Measurements from ENCODE around the gene CDCA7L.
"Not testable (repeated sequence)": the region's sequence is repeated elsewhere in the genome, so short reads cannot be mapped to it uniquely, and the experiment has no call there.

Gene CDCA7L

DNA sequence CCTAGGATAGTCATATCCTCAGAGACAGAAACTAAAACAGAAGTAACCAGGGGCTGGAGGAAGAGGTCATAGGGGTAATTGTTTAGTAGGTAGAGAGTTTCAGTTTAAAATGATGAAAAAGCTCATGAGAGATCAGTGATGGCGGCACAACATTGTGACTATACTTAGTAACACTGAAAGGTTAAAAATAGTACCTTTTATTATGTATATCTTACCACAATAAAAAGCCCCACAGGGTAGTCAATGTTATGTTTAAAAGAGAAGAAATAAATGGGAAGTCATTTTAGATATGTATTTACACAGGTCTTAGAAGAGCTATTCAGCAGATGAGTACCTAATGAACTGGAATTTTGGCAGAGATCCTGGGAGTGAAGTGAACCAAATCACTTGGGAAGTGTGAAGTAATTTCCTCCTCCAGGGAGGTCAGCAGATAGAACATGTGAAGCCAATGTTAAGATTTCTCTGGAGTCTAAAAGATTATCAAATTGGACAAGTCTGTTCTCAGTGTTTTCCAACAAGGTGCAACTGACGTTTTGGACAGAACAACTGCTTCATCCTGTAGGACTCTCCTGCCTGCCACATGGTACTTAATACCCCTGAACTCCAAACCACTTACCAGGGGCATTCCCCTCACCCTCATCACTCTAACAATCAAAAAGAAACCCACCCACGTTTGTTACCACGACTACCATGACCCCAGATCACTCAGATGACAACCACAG lies 6.4 kb downstream of the CDCA7L start:
- no peak overlapping the region for H3K4me3 ChIP-seq (ENCODE audit: low read depth, low read length)
- TF ChIP-seq, protein P1, sequence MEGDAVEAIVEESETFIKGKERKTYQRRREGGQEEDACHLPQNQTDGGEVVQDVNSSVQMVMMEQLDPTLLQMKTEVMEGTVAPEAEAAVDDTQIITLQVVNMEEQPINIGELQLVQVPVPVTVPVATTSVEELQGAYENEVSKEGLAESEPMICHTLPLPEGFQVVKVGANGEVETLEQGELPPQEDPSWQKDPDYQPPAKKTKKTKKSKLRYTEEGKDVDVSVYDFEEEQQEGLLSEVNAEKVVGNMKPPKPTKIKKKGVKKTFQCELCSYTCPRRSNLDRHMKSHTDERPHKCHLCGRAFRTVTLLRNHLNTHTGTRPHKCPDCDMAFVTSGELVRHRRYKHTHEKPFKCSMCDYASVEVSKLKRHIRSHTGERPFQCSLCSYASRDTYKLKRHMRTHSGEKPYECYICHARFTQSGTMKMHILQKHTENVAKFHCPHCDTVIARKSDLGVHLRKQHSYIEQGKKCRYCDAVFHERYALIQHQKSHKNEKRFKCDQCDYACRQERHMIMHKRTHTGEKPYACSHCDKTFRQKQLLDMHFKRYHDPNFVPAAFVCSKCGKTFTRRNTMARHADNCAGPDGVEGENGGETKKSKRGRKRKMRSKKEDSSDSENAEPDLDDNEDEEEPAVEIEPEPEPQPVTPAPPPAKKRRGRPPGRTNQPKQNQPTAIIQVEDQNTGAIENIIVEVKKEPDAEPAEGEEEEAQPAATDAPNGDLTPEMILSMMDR (IDR thresholded peaks at IDR 0.05; ENCODE audit: borderline replicate concordance, insufficient read depth, low read depth, low read length) = no peak

- TF ChIP-seq, protein P1 (IDR thresholded peaks at IDR 0.05; ENCODE audit: borderline replicate concordance, insufficient read depth, low read depth, low read length) = no peak
Observed at GRCh38 chr7:21938463-21938862, 7.2 kb downstream of the CDCA7L start.

GRCh38 chr7:21934808-21935207 lies 10.9 kb downstream of the CDCA7L start:
- TF ChIP-seq, protein P1 (IDR thresholded peaks at IDR 0.05; ENCODE audit: borderline replicate concordance, insufficient read depth, low read depth, low read length) = no peak
- no peak overlapping the region for H3K4me3 ChIP-seq (ENCODE audit: low read depth, low read length)

More at GRCh38 chr7:21938463-21938862, 7.2 kb downstream of the CDCA7L start:
- H3K4me3 ChIP-seq (ENCODE audit: low read depth, low read length) = no peak overlapping the region

GRCh38 chr7:21933293-21933692 lies 12.4 kb downstream of the CDCA7L start:
- H3K4me3 ChIP-seq (ENCODE audit: low read depth, low read length) = not testable (repeated sequence)

DNA sequence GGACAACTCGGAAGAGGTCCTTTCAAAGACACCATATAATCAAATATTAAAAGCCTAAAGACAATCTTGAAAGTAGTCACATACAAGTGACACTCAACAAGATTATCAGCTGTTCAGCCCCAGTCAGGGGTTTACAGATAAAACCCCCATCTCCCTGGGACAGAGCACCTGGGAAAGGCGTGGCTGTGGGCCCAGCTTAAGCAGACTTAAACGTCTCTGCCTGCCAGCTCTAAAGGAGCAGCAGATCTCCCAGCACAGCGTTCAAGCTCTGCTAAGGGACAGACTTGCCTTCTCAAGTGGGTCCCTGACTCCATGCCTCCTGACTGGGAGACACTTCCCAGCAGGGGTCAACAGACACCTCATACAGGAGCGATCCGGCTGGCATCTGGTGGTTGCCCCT lies 18.0 kb downstream of the CDCA7L start:
- TF ChIP-seq, protein P1 (IDR thresholded peaks at IDR 0.05; ENCODE audit: borderline replicate concordance, insufficient read depth, low read depth, low read length) = no peak
- no peak overlapping the region for H3K4me3 ChIP-seq (ENCODE audit: low read depth, low read length)

DNA sequence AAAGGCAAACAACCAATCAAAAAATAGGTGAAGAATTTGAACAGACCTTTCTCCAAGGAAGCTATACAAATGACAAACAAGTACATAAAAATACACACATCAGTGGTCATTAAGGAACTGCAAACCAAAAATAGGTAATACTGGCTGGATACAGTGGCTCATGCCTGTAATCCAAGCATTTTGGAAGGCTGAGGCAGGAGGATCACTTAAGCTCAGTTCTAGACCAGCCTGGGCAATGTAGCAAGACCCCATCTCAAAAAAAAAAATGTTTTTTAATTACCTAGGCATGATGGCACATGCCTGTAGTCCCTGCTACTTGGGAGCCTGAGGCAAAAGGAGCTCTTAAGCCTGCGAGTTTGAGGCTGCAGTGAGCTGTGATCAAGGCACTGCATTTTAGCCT lies 19.3 kb downstream of the CDCA7L start:
- no peak overlapping the region for H3K4me3 ChIP-seq (ENCODE audit: low read depth, low read length)
- TF ChIP-seq, protein P1 (IDR thresholded peaks at IDR 0.05; ENCODE audit: borderline replicate concordance, insufficient read depth, low read depth, low read length) = no peak

GRCh38 chr7:21923658-21924057 lies 22.0 kb downstream of the CDCA7L start:
- TF ChIP-seq, protein P1 (IDR thresholded peaks at IDR 0.05; ENCODE audit: borderline replicate concordance, insufficient read depth, low read depth, low read length) = no peak
- H3K4me3 ChIP-seq (ENCODE audit: low read depth, low read length) = no peak overlapping the region

All from GM12875 (cell line).